GM12891 (cell line): ENCODE data around the gene MCM9.

Experiments
- DNase-seq: peaks from one replicate; pipeline ENCODE4 v3.0.0; 2011; ENCODE audit warnings: low spot score; ENCODE audit not compliant: insufficient read length
- FAIRE-seq: peaks from 2 replicates; lab custom pipeline; 2011; peaks lifted over from hg19 to GRCh38; lab: Jason Lieb, UNC
- PAX5 ChIP-seq: IDR thresholded peaks from 2 replicates; pipeline ENCODE4 v1.6.1; 2011; ENCODE audit warnings: low read length, moderate library complexity, mild to moderate bottlenecking; ENCODE audit not compliant: insufficient read depth, severe bottlenecking
- POLR2A ChIP-seq: IDR thresholded peaks from 2 replicates; pipeline ENCODE4 v1.6.1; 2011; ENCODE audit warnings: low read depth, low read length, control low read depth
- POLR2AphosphoS5 ChIP-seq: IDR thresholded peaks from 2 replicates; pipeline ENCODE4 v1.6.1; 2011; ENCODE audit warnings: low read depth, low read length, control low read depth
- POU2F2 ChIP-seq: IDR thresholded peaks from 2 replicates; pipeline ENCODE4 v1.6.1; 2011; ENCODE audit warnings: low read depth, mild to moderate bottlenecking, control low read depth, low read length, moderate library complexity
- SPI1 ChIP-seq: IDR thresholded peaks from 2 replicates; pipeline ENCODE4 v1.6.1; 2011; ENCODE audit warnings: low read depth, low read length, control low read depth
- TAF1 ChIP-seq: IDR thresholded peaks from 2 replicates; pipeline ENCODE4 v1.6.1; 2011; ENCODE audit warnings: low read depth, low read length, control low read depth

The MCM9 gene

DNA sequence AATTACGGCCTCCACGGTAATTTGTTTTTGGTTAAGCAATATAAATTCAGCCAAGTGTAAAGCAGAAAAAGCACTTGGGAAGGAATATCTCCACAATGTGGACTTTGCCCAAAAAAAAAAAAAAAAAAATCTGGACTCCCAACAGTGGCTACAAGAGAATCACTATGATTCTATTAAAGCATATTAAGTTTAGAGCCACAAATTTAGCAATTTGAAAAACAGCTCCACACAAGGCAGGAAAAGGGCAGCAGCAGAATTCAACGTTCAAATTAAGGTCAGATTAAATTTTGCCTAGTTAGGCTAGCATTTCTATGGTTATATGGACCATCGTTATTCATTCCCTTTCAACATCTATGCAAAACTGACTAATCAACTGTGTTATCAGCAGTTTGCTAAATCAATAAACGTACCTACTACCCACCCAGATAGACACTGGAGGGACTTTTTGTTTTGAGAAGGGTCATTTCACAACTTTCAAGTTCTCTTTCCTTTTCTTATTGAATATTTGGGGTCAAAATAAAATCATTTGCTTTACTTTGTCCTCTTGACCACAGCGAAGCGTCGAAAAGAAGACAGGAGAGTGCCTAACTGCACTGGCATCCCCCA lies 1.0 kb downstream of the MCM9 start:
- TF ChIP-seq SPI1 = no peak
- TF ChIP-seq POLR2A = no peak
- TF ChIP-seq POLR2AphosphoS5 = no peak
- no peak for TF ChIP-seq TAF1
- TF ChIP-seq PAX5 = no peak
- no peak for TF ChIP-seq POU2F2
- no peak for DNase-seq
- peak; percentile 33 for FAIRE-seq

DNA sequence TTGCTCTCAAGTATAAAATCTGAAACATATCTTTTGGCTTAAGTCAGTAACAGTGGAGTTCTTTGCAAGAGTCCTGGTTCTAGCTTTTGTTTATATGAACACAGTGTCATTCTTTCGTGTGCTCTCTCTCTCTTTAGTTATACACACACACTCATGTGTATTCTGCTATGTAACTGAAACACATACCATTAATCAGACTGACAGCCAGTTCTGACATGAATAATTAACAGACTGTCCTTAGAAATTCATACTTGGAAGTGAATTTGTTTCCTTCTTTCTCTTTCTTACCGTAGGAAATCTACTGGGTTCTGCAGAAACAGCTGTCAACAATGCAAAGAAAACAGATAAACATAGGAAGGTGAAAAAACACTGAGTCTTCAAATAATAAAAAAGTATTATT lies 2.5 kb downstream of the MCM9 start:
- FAIRE-seq = no peak

DNA sequence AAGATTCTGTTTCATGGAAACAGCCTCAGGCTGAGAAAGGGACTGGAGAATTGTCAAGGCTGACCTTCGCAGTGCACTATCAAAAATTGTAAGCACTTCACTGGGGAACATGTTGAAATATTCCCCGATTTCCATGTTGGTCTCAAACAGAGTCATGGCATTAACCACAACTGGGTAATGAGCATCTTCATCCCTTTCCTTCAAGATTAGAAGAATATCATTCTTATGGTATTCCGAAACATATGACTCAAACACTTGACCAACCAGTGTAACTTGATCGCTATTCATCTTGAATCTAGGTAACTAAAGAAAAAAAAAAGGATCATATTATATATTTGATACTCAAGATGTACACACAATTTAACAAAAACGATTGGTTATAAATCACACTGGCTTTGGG lies 3.5 kb downstream of the MCM9 start:
- DNase-seq (no peak), FAIRE-seq (no peak)
- no peak for TF ChIP-seq POLR2AphosphoS5
- TF ChIP-seq TAF1 = no peak
- TF ChIP-seq SPI1 = no peak
- TF ChIP-seq POU2F2 = no peak
- no peak for TF ChIP-seq POLR2A
- no peak for TF ChIP-seq PAX5

More for the DNA sequence above, 2.5 kb downstream of the MCM9 start:
- no peak for DNase-seq
- TF ChIP-seq TAF1 = no peak
- TF ChIP-seq POU2F2 = no peak
- no peak for TF ChIP-seq POLR2A
- TF ChIP-seq PAX5 = no peak
- TF ChIP-seq POLR2AphosphoS5 = no peak
- TF ChIP-seq SPI1 = no peak

DNA sequence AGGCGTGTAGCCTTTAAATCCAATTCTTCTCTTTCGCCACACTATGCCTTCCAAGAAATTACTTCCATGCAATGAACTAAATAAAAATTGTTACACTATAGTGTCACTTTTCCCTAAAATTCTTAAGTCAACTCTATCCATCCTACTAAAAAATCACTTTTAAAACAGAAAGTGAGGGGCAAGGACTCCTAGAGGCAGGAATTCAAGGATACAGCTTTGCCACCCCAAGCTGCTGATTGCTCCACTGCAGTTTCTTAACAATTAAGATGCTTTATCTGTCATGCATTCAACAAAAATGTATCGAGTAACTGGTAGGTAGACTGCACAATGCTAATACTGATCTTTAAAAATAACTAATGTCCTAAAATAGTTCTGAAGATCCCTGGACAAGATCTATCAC lies 4.3 kb downstream of the MCM9 start:
- FAIRE-seq = no peak
- no peak for DNase-seq
- TF ChIP-seq SPI1 (no peak), TAF1 (no peak), PAX5 (no peak), POU2F2 (no peak), POLR2A (no peak), POLR2AphosphoS5 (no peak)

DNA sequence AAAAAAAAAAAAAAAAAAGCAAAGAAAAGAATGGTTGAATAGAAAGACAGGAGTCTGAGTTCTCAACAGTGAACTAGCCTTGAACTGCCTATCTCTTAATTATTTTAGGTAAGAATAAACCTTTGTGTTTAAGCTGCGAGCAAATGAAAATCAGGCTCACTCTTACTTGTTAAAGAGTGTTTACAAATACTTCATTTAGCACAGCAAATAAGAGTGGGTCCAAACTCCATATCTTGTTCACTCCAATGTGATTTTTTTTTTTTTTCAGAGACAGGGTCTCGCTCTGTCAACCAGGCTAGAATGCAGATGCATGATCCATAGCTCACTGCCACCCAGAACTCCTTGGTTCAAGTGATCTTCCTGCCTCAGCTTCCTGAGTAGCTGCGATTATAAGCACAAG lies 11.9 kb downstream of the MCM9 start:
- DNase-seq = no peak
- no peak for TF ChIP-seq TAF1
- no peak for TF ChIP-seq POLR2AphosphoS5
- no peak for TF ChIP-seq PAX5
- no peak for TF ChIP-seq SPI1
- no peak for TF ChIP-seq POU2F2
- TF ChIP-seq POLR2A = no peak
- no peak for FAIRE-seq

DNA sequence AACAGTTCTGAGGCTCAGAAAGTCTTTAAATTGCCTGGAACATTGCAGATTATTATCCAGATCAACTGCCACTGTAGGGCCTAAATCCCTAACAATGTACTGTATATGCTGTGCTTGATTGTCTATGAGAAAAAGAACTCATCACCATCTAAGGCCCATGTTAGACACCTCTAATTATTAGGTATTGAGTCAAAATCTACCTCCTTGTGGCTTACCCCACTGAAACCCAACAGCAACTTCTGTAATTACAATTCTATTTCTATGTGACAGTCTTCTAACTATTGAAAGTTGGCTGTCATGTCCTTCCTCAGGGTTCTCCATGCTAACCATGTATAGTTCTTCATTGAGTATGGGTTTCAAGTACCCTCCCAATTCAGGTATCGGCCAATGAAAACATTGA lies 13.9 kb downstream of the MCM9 start:
- TF ChIP-seq SPI1 = no peak
- no peak for TF ChIP-seq POLR2A
- no peak for TF ChIP-seq POU2F2
- TF ChIP-seq TAF1 = no peak
- TF ChIP-seq POLR2AphosphoS5 = no peak
- no peak for TF ChIP-seq PAX5
- FAIRE-seq = no peak
- no peak for DNase-seq

DNA sequence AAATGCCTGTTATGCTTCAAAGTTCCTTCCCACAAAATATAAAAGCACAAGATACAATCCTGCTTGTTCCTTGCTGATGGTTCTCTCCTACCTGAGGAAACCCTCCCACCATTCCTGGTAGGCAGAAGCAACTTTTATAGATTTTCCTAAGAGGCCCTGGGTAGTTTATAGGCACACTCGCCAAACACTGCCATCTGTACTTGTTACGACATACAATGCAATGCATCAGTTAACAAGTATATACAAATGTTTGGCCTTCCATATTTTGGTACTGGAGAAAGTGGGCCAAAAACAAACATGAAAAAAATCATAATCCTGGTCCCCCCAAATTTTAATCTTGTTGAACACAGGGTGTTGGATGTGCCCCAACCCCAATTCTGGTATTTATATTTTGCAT lies 16.6 kb downstream of the MCM9 start:
- TF ChIP-seq POLR2A (no peak), POU2F2 (no peak), TAF1 (no peak), PAX5 (no peak), SPI1 (no peak), POLR2AphosphoS5 (no peak)
- FAIRE-seq = no peak
- DNase-seq = no peak

DNA sequence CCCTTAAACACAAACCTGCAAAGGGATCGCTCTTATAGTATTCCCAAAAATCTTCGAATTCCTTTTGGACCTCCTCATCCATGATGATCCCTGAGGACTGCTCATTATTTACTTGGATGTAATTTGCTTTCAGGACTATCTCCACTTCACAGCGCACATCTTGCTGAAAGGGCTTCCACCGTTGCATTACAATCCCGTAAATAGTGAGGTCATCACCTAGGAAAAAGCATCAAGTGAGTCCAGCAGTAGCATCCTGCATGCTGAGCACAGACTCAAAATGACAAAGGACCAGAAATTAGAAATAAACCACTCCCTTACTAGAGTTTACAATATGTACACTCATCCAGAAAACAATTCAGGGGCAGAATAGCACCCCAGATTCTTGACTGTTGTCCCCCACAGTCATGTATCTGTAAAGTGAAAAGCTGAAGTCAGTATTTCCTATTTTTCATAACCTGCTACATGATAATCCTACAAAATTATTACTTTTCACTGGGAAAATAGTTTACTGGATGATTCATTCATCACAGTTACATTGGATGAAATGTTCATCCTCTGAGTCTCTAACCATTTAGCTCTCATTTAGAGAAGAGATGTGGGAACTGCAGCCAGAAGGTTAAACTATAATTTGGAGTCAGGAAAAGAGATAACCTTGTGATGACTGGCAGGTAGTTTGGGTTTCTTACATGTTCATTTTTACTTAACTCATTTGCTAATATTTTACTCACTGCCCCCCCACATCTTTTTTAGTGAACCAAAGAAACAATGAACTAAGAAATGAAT lies 17.2 kb downstream of the MCM9 start:
- TF ChIP-seq TAF1 (no peak), POLR2AphosphoS5 (no peak), POU2F2 (no peak)
- FAIRE-seq = no peak
- DNase-seq = no peak

DNA sequence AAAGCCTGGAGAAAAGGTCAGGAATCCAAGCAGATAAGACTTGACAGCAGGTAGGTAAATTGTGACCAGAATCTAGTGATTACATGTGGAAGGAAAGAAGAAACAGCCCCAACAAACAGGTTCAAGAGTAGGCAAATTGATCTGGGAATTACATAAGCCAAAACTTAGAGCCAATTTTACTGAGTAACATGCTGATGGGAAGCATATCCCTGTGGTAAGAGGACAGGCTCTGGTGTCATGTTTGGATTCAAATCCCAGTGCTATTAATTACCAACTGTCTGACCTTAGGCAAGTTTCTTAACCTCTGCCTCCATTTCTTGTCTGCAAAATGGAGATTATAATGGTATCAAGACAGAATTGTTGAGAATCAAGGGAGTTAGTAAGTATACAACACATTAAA lies 20.4 kb downstream of the MCM9 start:
- DNase-seq (no peak), FAIRE-seq (no peak)
- TF ChIP-seq POLR2A (no peak), POU2F2 (no peak), PAX5 (no peak), SPI1 (no peak), POLR2AphosphoS5 (no peak), TAF1 (no peak)

DNA sequence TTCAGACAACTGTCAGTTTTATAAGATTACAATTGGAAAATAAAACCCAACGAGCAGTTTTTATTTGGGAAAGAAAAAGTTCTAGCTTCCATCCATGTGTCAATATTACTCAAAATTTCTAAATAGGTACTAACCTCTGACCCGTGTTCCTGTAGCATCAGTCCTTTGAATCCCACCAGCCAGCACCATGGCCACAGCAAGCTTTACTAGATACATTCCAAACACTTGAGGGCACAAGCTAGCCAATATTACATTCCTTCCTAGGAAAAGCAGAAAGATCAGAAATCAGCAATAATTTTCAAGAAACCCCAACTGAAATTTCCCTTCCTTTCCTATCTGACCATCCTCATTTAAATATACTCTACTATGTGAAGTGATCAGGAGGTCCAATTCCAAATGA lies 21.8 kb downstream of the MCM9 start:
- DNase-seq (no peak), FAIRE-seq (no peak)
- TF ChIP-seq POLR2AphosphoS5 = no peak
- no peak for TF ChIP-seq POU2F2
- no peak for TF ChIP-seq SPI1
- TF ChIP-seq POLR2A = no peak
- TF ChIP-seq TAF1 = no peak
- no peak for TF ChIP-seq PAX5
